ENCODE results near the gene ATG16L1.

- TF ChIP-seq POLR2A (IDR thresholded peaks at IDR 0.05; ENCODE audit: low read depth, low read length) (no peak), ELK1 (IDR thresholded peaks at IDR 0.05; ENCODE audit: borderline replicate concordance, low read depth, low read length) (no peak), RAD21 (IDR thresholded peaks at IDR 0.05; ENCODE audit: low read length) (no peak), RFX5 (IDR thresholded peaks at IDR 0.05; ENCODE audit: low read depth, low read length) (no peak), FOS (IDR thresholded peaks at IDR 0.05; ENCODE audit: low read depth, low read length) (no peak), CEBPB (IDR thresholded peaks at IDR 0.05; ENCODE audit: low read depth, low read length) (no peak), MAFK (IDR thresholded peaks at IDR 0.05; ENCODE audit: low read depth, low read length) (no peak), USF2 (IDR thresholded peaks at IDR 0.05; ENCODE audit: low read depth, low read length) (no peak)
- TF ChIP-seq, protein P1, sequence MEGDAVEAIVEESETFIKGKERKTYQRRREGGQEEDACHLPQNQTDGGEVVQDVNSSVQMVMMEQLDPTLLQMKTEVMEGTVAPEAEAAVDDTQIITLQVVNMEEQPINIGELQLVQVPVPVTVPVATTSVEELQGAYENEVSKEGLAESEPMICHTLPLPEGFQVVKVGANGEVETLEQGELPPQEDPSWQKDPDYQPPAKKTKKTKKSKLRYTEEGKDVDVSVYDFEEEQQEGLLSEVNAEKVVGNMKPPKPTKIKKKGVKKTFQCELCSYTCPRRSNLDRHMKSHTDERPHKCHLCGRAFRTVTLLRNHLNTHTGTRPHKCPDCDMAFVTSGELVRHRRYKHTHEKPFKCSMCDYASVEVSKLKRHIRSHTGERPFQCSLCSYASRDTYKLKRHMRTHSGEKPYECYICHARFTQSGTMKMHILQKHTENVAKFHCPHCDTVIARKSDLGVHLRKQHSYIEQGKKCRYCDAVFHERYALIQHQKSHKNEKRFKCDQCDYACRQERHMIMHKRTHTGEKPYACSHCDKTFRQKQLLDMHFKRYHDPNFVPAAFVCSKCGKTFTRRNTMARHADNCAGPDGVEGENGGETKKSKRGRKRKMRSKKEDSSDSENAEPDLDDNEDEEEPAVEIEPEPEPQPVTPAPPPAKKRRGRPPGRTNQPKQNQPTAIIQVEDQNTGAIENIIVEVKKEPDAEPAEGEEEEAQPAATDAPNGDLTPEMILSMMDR (conservative IDR thresholded peaks at IDR 0.05; ENCODE audit: low read depth, low read length), result no peak
Observed at GRCh38 chr2:233325256-233325655, 73.8 kb downstream of the ATG16L1 start.

Data from IMR-90 (cell line).